LNCAP (cell line): ENCODE results near the gene PRKAA1.

Experiments
- TF ChIP-seq, protein P1 (sequence below): fragments of 450-650 bp; IDR thresholded peaks from 2 replicates; pipeline ENCODE4 v1.5.1; 2017; ENCODE audit warnings: mild to moderate bottlenecking

Gene PRKAA1

DNA sequence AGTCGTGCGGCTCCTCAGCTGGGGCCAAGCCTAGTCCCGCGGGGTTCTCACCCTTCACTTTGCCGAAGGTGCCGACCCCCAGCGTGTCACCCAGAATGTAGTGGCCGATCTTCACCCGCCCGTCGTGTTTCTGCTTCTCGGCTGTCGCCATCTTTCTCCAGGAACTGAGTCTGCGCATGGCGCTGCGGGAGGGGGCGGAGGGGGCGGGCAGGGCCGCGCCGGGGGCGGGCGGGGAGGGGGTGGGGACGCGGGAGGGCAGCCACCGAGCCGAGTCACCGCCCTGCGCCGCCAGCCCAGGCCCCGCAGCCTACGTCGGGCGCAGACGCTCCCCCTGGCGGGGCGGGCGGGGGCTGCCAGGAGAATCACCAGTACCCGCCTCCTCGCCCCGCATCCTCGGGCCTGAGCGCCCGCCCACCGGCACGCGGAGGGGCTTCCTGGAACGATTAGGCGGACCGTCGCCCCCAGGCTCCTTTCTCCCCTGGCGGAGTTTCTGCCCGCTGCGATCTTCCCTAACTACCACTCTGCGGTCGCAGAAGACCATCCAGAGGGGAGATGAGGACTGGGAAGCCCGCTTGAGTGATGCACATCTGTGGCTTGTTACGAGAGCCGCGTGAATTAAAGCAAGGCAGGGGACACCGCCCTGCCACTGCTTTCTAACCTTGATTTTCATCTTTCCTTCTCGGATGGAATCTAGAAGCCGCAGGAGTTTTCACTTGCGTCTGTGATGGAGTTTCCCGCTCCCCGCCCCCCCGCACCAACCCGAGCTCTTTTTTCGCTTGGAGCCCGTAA, at the start of gene PRKAA1:
Gene PRKAA1 (minus strand): TSS at position 363 of the 789 bp plus-strand sequence. CDS start 185 bp downstream, at position 178.
- TF ChIP-seq, protein P1, sequence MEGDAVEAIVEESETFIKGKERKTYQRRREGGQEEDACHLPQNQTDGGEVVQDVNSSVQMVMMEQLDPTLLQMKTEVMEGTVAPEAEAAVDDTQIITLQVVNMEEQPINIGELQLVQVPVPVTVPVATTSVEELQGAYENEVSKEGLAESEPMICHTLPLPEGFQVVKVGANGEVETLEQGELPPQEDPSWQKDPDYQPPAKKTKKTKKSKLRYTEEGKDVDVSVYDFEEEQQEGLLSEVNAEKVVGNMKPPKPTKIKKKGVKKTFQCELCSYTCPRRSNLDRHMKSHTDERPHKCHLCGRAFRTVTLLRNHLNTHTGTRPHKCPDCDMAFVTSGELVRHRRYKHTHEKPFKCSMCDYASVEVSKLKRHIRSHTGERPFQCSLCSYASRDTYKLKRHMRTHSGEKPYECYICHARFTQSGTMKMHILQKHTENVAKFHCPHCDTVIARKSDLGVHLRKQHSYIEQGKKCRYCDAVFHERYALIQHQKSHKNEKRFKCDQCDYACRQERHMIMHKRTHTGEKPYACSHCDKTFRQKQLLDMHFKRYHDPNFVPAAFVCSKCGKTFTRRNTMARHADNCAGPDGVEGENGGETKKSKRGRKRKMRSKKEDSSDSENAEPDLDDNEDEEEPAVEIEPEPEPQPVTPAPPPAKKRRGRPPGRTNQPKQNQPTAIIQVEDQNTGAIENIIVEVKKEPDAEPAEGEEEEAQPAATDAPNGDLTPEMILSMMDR, result peak; percentile 60

DNA sequence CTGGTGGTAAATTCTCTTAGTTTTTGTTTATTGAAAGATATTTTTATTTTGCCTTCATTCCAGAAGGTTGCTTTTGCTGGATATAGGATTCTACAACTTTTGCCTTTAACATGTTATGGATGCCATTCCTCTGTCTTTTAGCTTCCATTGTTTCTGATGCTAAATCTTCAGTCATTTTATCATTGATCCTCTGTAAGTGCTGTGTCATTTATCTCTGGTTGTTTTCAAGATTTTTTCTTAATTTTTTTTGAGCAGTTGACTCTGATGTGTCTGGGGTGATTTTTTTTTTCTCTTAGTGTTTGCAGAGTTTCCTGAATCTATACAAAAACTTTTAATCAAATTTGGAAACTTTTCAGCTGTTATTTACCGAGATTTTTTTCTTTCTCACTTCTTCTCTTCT, 49.4 kb upstream of the PRKAA1 start:
- TF ChIP-seq, protein P1, result no peak

DNA sequence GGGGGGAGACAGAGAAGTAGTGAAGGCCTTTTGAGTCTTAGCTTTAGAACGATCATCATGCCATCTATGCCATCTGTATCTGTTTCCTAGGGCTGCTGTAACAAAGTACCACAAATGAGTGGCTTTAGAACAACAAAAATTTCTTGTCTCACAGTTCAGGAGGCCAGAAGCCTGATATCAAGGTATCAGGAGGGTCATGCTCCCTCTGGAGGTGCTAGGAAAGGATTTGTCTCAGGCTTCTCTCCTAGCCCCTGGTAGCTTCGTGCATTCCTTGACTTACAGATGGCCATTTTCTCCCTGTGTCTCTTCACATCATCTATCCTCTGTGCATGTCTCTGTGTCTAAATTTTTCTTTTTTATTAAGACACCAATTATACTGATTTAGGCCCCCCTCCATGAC, 48.2 kb upstream of the PRKAA1 start:
- TF ChIP-seq, protein P1, result no peak

DNA sequence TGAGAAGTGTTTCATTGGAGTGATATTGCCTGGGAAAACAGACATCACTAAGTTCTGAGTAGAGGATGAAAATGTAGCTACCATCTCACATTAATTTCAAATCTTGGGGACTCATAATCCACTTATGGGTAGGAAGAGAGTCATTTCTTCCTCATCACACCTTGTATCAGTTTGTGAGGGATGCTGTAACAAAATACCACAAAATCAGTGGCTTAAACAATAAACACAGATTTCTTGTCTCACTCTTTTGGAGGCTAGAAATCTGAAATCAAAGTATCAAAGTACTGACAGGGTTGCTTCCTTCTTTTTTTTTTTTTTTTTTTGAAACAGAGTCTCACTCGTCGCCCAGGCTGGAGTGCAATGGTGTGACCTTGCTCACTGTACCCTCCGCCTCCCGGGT, 46.4 kb upstream of the PRKAA1 start:
- TF ChIP-seq, protein P1, result no peak

DNA sequence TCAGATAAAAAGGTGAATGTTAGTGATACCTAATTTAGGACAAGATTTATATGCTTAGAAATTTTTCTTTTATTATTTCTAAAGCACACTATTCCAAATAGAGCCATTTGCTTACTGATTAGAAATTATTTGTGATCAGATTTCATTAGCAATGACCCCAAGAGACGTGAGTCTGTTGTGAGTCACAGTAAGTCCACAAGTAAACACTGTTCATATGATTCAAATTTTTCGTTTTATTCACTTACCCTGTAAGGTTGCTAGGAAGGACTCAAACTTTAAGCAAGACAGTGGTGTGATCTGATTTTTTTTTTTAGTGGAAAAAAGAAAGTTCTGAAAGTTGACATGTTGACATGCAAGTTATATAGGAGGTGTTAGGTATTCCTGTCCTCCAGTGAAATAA, 44.2 kb upstream of the PRKAA1 start:
- TF ChIP-seq, protein P1, result no peak

DNA sequence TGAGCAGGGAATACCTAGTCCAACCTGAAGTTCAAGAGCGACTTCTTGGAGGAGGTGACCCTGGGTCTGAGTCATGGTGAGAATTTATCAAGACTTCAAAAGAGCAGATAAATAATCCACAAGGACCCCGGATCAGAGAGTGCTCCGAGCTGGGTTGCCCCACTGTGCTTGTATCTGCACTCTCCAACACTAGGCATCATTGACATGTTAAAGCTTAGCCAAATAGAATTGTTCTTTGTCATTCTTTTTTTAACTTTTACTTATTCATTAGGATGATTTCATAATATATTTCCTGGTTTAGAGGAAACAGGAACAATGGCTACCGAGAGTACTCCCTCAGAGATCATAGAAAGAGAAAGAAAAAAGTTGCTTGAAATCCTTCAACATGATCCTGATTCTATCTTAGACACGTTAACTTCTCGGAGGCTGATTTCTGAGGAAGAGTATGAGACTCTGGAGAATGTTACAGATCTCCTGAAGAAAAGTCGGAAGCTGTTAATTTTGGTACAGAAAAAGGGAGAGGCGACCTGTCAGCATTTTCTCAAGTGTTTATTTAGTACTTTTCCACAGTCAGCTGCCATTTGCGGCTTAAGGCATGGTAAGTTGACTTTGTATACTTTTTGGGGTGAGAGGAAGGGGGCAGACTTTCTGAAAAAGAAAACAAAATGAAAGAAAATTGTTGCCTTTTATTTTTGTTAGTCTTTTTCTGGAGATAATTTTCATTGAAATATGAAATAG, 43.1 kb upstream of the PRKAA1 start, which contains the start of gene CARD6:
Gene CARD6 (plus strand): TSS at position 300 of the 738 bp plus-strand sequence. CDS start 16 bp downstream, at position 316.
- TF ChIP-seq, protein P1, result no peak

DNA sequence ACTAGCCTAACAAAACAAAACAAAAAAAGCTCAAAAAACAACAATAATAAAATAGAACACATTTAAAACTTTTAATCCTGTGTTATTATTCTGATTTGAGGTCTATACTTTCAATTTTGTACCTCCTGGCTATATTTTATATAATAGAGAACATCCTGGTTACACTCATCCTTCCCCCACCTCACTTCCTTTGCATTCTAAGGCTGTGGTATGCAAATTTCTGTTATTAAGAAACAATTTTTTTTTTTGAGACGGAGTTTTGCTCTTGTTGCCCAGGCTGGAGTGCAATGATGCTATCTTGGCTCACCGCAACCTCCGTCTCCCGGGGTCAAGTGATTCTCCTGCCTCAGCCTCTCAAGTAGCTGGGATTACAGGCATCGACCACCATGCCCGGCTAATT, 39.9 kb upstream of the PRKAA1 start:
- TF ChIP-seq, protein P1, result no peak
